ENCODE measurements around the gene UHRF1.
"Not testable (repeated sequence)": the region's sequence is repeated elsewhere in the genome, so short reads cannot be mapped to it uniquely, and the experiment has no call there.

UHRF1 gene

DNA sequence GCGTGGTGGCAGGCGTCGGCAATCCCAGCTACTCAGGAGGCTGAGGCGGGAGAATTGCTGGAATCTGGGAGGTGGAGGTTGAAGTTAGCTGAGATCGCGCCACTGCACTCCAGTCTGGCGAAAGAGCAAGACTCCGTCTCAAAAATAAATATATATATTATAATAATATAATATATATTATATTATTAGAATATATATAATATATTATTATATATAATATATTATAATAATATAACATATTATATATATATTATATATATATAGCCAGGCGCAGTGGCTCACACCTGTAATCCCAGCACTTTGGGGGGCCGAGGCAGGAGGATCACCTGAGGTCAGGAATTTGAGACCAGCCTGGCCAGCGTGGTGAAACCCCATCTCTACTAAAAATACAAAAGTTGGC, 16.3 kb upstream of the UHRF1 start:
- DNase-seq; in situ Hi-C loops (cut with MboI; ENCODE audit: low pct_unique_long_range_greater_than_20kb, low sequenced_read_pairs): not testable (repeated sequence)

- in situ Hi-C loops (cut with MboI; ENCODE audit: low pct_unique_long_range_greater_than_20kb, low sequenced_read_pairs): no loop called here
- no peak for DNase-seq
These were observed 12.9 kb upstream of the UHRF1 start for GRCh38 chr19:4896372-4896771.

- in situ Hi-C loops (cut with MboI; ENCODE audit: low pct_unique_long_range_greater_than_20kb, low sequenced_read_pairs): no loop called here
- no peak for DNase-seq
These were observed 12.2 kb upstream of the UHRF1 start for GRCh38 chr19:4897146-4897545.

DNA sequence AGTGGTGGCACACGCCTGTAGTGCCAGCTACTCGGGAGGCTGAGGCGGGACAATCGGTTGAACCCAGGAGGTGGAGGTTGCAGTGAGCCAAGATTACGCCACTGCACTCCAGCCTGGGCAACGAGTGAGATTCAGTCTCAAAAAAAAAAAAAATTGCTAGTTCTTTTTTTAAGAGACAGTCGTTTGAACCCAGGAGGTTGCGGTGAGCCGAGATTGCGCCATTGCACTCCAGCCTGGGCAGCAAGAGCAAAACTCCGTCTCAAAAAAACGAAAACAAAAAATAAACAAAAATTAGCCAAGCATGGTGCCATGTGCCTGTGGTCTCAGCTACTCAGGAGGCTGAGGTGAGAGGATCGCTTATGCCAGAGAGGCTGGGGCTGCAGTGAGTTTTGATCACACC, 8.4 kb upstream of the UHRF1 start:
- DNase-seq; in situ Hi-C loops (cut with MboI; ENCODE audit: low pct_unique_long_range_greater_than_20kb, low sequenced_read_pairs): not testable (repeated sequence)

GRCh38 chr19:4902796-4903195, 6.5 kb upstream of the UHRF1 start, which contains the start of gene ARRDC5:
TSS of gene ARRDC5 (minus strand) at chr19:4902896. CDS start at chr19:4902825, 71 bp downstream.
- in situ Hi-C loops (cut with MboI; ENCODE audit: low pct_unique_long_range_greater_than_20kb, low sequenced_read_pairs): no loop called here
- no peak for DNase-seq

GRCh38 chr19:4904481-4904880, 4.8 kb upstream of the UHRF1 start:
- in situ Hi-C loops (cut with MboI; ENCODE audit: low pct_unique_long_range_greater_than_20kb, low sequenced_read_pairs): no loop called here
- no peak for DNase-seq

GRCh38 chr19:4906963-4907362, 2.3 kb upstream of the UHRF1 start:
- DNase-seq: no peak
- in situ Hi-C loops (cut with MboI; ENCODE audit: low pct_unique_long_range_greater_than_20kb, low sequenced_read_pairs): no loop called here

DNA sequence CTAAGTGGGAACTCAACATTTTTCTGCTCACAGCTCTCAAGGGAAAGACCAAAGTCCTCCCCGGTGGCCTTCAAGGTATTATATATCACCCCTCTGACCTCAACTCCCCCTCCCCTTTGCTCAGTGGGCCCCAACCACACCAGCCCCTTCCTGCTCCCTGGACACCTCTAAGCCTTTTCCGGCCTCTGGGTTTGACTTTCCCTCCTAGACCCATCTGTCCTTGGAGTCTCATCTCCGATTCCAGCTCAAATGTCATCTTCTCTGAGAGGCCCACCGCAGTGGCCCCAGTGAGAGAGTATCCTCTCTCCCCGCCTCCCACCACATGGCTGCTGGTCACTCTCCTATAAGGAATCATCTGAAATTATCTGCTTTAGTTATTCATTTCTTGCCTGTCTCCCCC, 941 bp upstream of the UHRF1 start:
- no peak for DNase-seq
- in situ Hi-C loops (cut with MboI; ENCODE audit: low pct_unique_long_range_greater_than_20kb, low sequenced_read_pairs): no loop called here

- DNase-seq: no peak
- in situ Hi-C loops (cut with MboI; ENCODE audit: low pct_unique_long_range_greater_than_20kb, low sequenced_read_pairs): no loop called here
These were observed 533 bp upstream of the UHRF1 start for GRCh38 chr19:4908781-4909155.

GRCh38 chr19:4909897-4910593, 744 bp downstream of the UHRF1 start:
- in situ Hi-C loops (cut with MboI; ENCODE audit: low pct_unique_long_range_greater_than_20kb, low sequenced_read_pairs): no loop called here
- peak; percentile 90 for DNase-seq

DNA sequence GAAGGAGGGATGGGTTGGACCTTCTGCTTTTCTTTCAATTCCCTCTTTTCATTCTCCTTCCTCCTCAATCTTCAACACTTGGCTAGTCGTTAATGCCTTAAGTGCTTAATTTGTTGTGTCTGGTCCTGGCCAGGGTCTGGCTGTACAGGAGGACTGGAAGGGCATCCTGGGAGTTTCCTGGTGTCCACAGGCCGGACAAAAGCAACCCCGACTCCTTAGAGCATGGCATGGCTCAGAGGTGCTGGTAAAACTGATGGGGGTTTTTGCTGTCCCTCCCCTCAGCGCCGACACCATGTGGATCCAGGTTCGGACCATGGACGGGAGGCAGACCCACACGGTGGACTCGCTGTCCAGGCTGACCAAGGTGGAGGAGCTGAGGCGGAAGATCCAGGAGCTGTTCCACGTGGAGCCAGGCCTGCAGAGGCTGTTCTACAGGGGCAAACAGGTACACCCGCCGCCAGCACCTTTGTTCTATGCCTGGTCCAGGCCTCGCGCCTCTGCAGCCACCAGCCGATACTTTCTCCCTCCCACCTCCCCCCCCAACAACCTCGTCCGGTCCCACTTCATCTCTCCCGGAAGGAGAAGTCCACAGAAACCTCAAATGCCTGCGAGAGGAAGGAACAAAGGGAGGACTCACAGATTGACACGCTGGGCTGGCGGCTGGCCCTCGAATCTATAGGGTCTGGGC, 1.4 kb downstream of the UHRF1 start:
- DNase-seq: peak; percentile 78
- in situ Hi-C loops (cut with MboI; ENCODE audit: low pct_unique_long_range_greater_than_20kb, low sequenced_read_pairs): no loop called here

- no peak for DNase-seq
These were observed 2.0 kb downstream of the UHRF1 start for GRCh38 chr19:4911314-4911713.

GRCh38 chr19:4911786-4912672, 2.7 kb downstream of the UHRF1 start:
- in situ Hi-C loops (cut with MboI; ENCODE audit: low pct_unique_long_range_greater_than_20kb, low sequenced_read_pairs): no loop called here
- DNase-seq: peak; percentile 83

More at GRCh38 chr19:4911314-4911713, 2.0 kb downstream of the UHRF1 start:
- in situ Hi-C loops (cut with MboI; ENCODE audit: low pct_unique_long_range_greater_than_20kb, low sequenced_read_pairs): no loop called here

- no peak for DNase-seq
- in situ Hi-C loops (cut with MboI; ENCODE audit: low pct_unique_long_range_greater_than_20kb, low sequenced_read_pairs): no loop called here
These were observed 4.9 kb downstream of the UHRF1 start for GRCh38 chr19:4913996-4914735.

GRCh38 chr19:4914736-4915501, 5.6 kb downstream of the UHRF1 start:
- DNase-seq: no peak
- in situ Hi-C loops (cut with MboI; ENCODE audit: low pct_unique_long_range_greater_than_20kb, low sequenced_read_pairs): no loop called here

DNA sequence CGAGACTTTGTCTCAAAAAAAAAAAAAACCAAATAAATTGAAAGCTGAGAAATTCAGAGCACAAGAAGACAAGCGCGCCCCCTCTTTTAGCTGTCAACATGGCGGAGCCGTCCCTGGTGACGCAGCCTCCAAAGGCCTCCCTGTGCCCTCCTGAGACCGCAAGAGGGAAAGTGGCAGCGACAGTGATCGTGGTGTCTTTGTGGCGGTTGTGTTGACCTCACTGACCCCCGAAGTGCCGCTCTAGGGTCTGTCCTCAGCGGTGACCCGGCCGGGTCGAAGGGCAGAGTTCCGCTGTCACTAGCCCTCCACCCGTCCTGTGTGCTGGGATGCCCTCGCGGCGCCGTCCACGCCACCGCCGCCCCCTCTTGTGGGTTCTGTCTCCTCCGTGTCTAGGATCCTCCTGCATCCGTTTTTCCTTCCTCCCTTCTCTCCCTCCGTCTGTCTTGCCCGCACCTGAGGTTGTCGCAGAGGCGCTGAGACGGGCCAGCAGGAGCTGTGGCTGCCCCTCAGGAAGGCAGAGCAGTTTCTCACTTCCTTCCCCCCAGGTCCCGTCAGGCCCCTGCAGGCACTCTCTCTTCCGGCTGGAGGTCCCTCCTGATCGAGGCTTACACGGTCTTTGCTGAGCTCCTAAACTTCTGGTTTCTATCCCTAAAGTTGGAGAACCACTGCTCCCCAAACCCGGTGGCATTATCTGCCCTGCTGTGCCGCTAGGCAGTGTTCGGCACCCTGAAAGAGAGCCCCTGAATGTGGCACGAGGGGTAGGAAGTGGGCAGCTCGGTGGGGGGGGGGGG, 7.2 kb downstream of the UHRF1 start:
- in situ Hi-C loops (cut with MboI; ENCODE audit: low pct_unique_long_range_greater_than_20kb, low sequenced_read_pairs): no loop called here
- peak; percentile 85 for DNase-seq

GRCh38 chr19:4922530-4923275, 13.4 kb downstream of the UHRF1 start:
- in situ Hi-C loops (cut with MboI; ENCODE audit: low pct_unique_long_range_greater_than_20kb, low sequenced_read_pairs): no loop called here
- no peak for DNase-seq

Measured in KBM-7 (cell line).